Heart left ventricle (tissue), 16 donors: Measurements from ENCODE around the gene EIF4G1. TPM values are rescaled to one million over a fixed set of nuclear protein-coding genes. Genes with fewer than 3 reads are reported as not detected.
"Not testable (repeated sequence)": the region's sequence is repeated elsewhere in the genome, so short reads cannot be mapped to it uniquely, and the experiment has no call there.

Source experiments
- ATAC-seq, 4 donors: fragments of 200-7000 bp; cut with Tn5 transposase; one replicate each; pipeline ENCODE4 v1.9.1; 2020 to 2022; ENCODE audit warnings: moderate library complexity in 4 of 4, mild to moderate bottlenecking in 3 of 4, moderate number of reproducible peaks in 1 of 4
- DNase-seq, 5 donors: peaks; one replicate each; pipeline ENCODE4 v3.0.0-alpha.2; 2020
- H3K27ac ChIP-seq, 12 donors: fragments of 200-600 bp; sonication (generic) in 4 of 12; one replicate each; pipeline versions ENCODE4 v1.5.0 to v1.8.0; 2016 to 2022; ENCODE audit warnings: mild to moderate bottlenecking in 2 of 12
- H3K27me3 ChIP-seq, 9 donors: fragments of 200-600 bp; sonication (generic) in 2 of 9; one replicate each; pipeline versions ENCODE4 v1.5.1 to v1.8.0; 2016 to 2022; ENCODE audit warnings: mild to moderate bottlenecking in 3 of 9
- H3K36me3 ChIP-seq, 9 donors: fragments of 200-600 bp; sonication (generic) in 2 of 9; one replicate each; pipeline versions ENCODE4 v1.5.0 to v1.8.0; 2018 to 2022; ENCODE audit warnings: mild to moderate bottlenecking in 2 of 9
- H3K4me1 ChIP-seq, 12 donors: fragments of 200-600 bp; sonication (generic) in 4 of 12; one replicate each; pipeline versions ENCODE4 v1.5.0 to v1.8.0; 2016 to 2022; ENCODE audit warnings: mild to moderate bottlenecking in 3 of 12
- H3K4me3 ChIP-seq, 12 donors: fragments of 200-600 bp; sonication (generic) in 4 of 12; one replicate each; pipeline versions ENCODE4 v1.5.0 to v1.8.0; 2017 to 2022; ENCODE audit warnings: mild to moderate bottlenecking in 9 of 12, moderate library complexity in 4 of 12
- H3K9me3 ChIP-seq, 12 donors: fragments of 200-600 bp; sonication (generic) in 4 of 12; one replicate each; pipeline versions ENCODE4 v1.5.0 to v1.8.0; 2016 to 2022; ENCODE audit warnings: mild to moderate bottlenecking in 1 of 12
- CTCF ChIP-seq, 12 donors: fragments of 200-600 bp; sonication (generic) in 4 of 12; IDR thresholded peaks; one replicate each; pipeline versions ENCODE4 v1.5.0 to v1.8.0; 2018 to 2022; ENCODE audit warnings: antibody characterized with exemption in 12 of 12, mild to moderate bottlenecking in 5 of 12
- POLR2A ChIP-seq, 2 donors: fragments of 450-650 bp; IDR thresholded peaks; one replicate each; pipeline ENCODE4 v1.6.1; 2017; ENCODE audit warnings: antibody characterized with exemption in 2 of 2, mild to moderate bottlenecking in 2 of 2, moderate library complexity in 2 of 2
- WGBS, 4 donors: extraction: QIAGEN DNeasy Blood & Tissue Kit in 2 of 4; methylation state at CpG; one replicate each; pipeline versions ENCODE4 v1.1.5 to v1.1.7; 2013 to 2018; 5-methylcytosine and 5-hydroxymethylcytosine counted together
- intact Hi-C, 10 donors: fragments of 100-400 bp; cut with DNase I; formaldehyde crosslinking; loops; one replicate each; pipeline versions ENCODE4 v1.11.1 to v1.14.2; 2022
- long read RNA-seq, 3 donors: library from polyadenylated mRNA; unstranded; transcript quantifications; one replicate each; pipeline ENCODE4 v2.0.0, GENCODE V29; 2020 to 2021
- polyA plus RNA-seq, 2 donors: library from polyadenylated mRNA; stranded (reverse); fragments of 200-250 nt; gene quantifications; one replicate each; pipeline ENCODE4 v1.2.3, GENCODE V29; 2013
- total RNA-seq, 9 donors: library from RNA; depleted of rRNA in 2 of 9; stranded (reverse); fragments of >200 nt in 2 of 9; fragmentation: NEBNext Ultra II Directional in 3 of 9; extraction: Animal tissue kit (Norgen Biotek cat#: 25700) in 3 of 9; gene quantifications; one replicate each; pipeline versions ENCODE4 v1.1.0 to v1.2.4, GENCODE V29; 2016 to 2023
- donor health status: ischemic (EF 13 %, LVEDD 7.1; RV severe dilation, severe dysfunction).
- donor health status: healthy with polysubstance abuse.
- donor health status: DM: no; HTN: yes; CAD: no.
- donor health status: DM: no; HTN: no; CAD: no.
- donor health status: ischemic (EF 25% LVEDD 6.9; RV normal size, moderate dysfunction).
- donor health status: ischemic (EF 25% LVEDD 5.7; RV mildly dilated, moderate dysfunction).
- donor health status: healthy.
- donor health status: DM: yes; HTN: yes; CAD: no.
- donor health status: ischemic (EF 35%, LVEDD 5.7; RV mildly dilated, moderate dysfunction).
- donor health status: nonischemic (EF 11% LVEDD 7.7; RV severe dilation, severe dysfunction).
- donor health status: DM: yes; HTN: yes; CAD: no.
- donor health status: PGD.
- donor health status: ischemic (EF 29% LVEDD 5.4; RV normal size, mild dysfunction).
- donor health status: nonischemic (EF 23%, LVEDD 6.1; RV moderate dilation, normal function).

EIF4G1 gene, protein sequence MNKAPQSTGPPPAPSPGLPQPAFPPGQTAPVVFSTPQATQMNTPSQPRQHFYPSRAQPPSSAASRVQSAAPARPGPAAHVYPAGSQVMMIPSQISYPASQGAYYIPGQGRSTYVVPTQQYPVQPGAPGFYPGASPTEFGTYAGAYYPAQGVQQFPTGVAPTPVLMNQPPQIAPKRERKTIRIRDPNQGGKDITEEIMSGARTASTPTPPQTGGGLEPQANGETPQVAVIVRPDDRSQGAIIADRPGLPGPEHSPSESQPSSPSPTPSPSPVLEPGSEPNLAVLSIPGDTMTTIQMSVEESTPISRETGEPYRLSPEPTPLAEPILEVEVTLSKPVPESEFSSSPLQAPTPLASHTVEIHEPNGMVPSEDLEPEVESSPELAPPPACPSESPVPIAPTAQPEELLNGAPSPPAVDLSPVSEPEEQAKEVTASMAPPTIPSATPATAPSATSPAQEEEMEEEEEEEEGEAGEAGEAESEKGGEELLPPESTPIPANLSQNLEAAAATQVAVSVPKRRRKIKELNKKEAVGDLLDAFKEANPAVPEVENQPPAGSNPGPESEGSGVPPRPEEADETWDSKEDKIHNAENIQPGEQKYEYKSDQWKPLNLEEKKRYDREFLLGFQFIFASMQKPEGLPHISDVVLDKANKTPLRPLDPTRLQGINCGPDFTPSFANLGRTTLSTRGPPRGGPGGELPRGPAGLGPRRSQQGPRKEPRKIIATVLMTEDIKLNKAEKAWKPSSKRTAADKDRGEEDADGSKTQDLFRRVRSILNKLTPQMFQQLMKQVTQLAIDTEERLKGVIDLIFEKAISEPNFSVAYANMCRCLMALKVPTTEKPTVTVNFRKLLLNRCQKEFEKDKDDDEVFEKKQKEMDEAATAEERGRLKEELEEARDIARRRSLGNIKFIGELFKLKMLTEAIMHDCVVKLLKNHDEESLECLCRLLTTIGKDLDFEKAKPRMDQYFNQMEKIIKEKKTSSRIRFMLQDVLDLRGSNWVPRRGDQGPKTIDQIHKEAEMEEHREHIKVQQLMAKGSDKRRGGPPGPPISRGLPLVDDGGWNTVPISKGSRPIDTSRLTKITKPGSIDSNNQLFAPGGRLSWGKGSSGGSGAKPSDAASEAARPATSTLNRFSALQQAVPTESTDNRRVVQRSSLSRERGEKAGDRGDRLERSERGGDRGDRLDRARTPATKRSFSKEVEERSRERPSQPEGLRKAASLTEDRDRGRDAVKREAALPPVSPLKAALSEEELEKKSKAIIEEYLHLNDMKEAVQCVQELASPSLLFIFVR (N-terminal part only)
- total RNA-seq (100 to 1,000 TPM; 211 to 406 (median 229) TPM), polyA plus RNA-seq (100 to 1,000 TPM; 178 to 407 TPM)
- long read RNA-seq, donor 1, full-length matches to known transcripts = 9 of 234 reads
- long read RNA-seq, donor 1, partial matches to known transcripts = 199 of 234 reads
- long read RNA-seq, donor 1, other reads (novel, unspliced or antisense) = 26 of 234 reads
- long read RNA-seq, donor 2, full-length matches to known transcripts = 10 of 611 reads
- long read RNA-seq, donor 2, partial matches to known transcripts = 483 of 611 reads
- long read RNA-seq, donor 2, other reads (novel, unspliced or antisense) = 118 of 611 reads
- long read RNA-seq, donor 3, full-length matches to known transcripts = 18 of 267 reads
- long read RNA-seq, donor 3, partial matches to known transcripts = 206 of 267 reads
- long read RNA-seq, donor 3, other reads (novel, unspliced or antisense) = 43 of 267 reads

GRCh38 chr3:184314363-184314699, at the start of gene EIF4G1:
Gene EIF4G1, plus strand, starts transcription at chr3:184314606. Its CDS starts 1,191 bp downstream, at chr3:184315797.
- ATAC-seq = peak; percentile 79 to 91 (median 86)
- H3K9me3 ChIP-seq = no peaks in the 10 kb centered on the region
- H3K27me3 ChIP-seq = no peaks in the 10 kb centered on the region
- H3K27ac ChIP-seq = peak within 1 kb of the TSS; percentile 89 to 99 (median 96)
- intact Hi-C loops = loop anchor here in 6 of 10 donors (1.0 to 10.0 kb wide), 6 partner anchors 15 to 140 kb away; partner anchors contain the start of genes FAM131A (in 3 of the 6), ABCF3 (in 2 of the 6), PSMD2 (in 2 of the 6) and AP2M1 (in 1 of the 6)
- DNase-seq = peak; percentile 96 to 98 (median 96)
- peaks cover 0 to 28% (median 22%) of the 10 kb centered on the region in 9 donors for H3K36me3 ChIP-seq
- WGBS, 4 donors = 0% methylated on average over 16 to 40 of the region's 40 CpGs
- H3K4me1 ChIP-seq = peaks cover 0 to 43% (median 37%) of the 10 kb centered on the region in 12 donors
- TF ChIP-seq POLR2A (IDR thresholded peaks at IDR 0.05) (peak in 1 of 2 donors; percentile 31), CTCF (IDR thresholded peaks at IDR 0.05) (no peak)
- H3K4me3 ChIP-seq = peak within 1 kb of the TSS; percentile 46 to 92 (median 88)

- H3K4me1 ChIP-seq, H3K27ac ChIP-seq, H3K9me3 ChIP-seq, ATAC-seq, H3K4me3 ChIP-seq, DNase-seq, H3K36me3 ChIP-seq: not testable (repeated sequence)
- intact Hi-C loops = loop anchor here in 1 of 10 donors (10.0 kb wide), 1 partner anchor 222 kb away; no protein-coding TSS in a partner anchor
- 85 to 92% (median 87%) methylated on average over 1 of the region's 1 CpG for WGBS, 4 donors
- peaks cover 10 to 61% (median 31%) of the 10 kb centered on the region in 9 donors for H3K27me3 ChIP-seq
These were observed 47.2 kb upstream of the EIF4G1 start for GRCh38 chr3:184267249-184267648.

DNA sequence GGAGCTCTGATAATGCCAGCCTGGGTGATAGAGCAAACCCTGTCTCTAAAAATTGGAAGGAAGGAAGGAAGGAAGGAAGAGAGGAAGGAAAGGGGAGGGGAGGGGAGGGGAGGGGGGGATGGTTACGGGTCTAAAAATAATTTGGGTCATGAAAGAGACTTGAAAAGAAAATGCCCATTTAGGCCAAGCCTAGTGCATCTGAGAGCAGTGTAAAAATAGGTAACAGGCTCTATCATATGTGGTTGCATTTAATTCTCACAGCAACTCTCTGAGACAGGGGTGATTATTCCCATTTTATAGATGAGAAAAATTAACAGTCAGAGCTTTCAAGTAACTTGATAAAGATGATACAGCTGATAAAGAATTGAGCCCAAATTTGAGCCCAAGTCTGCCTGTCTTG, 42.1 kb upstream of the EIF4G1 start:
- intact Hi-C loops = no loop called here

More for the DNA sequence above, 42.1 kb upstream of the EIF4G1 start:
- peaks cover 0 to 9% (median 0%) of the 10 kb centered on the region in 12 donors for H3K4me1 ChIP-seq
- H3K36me3 ChIP-seq = no peaks in the 10 kb centered on the region
- no peak overlapping the region for H3K27ac ChIP-seq
- H3K27me3 ChIP-seq = peaks cover 9 to 55% (median 13%) of the 10 kb centered on the region in 9 donors
- H3K4me3 ChIP-seq = no peak overlapping the region
- no peak for ATAC-seq
- WGBS, 4 donors = 22 to 49% (median 31%) methylated on average over 1 of the region's 1 CpG
- H3K9me3 ChIP-seq = no peaks in the 10 kb centered on the region
- no peak for TF ChIP-seq POLR2A (IDR thresholded peaks at IDR 0.05)
- TF ChIP-seq CTCF (IDR thresholded peaks at IDR 0.05) = no peak
- no peak for DNase-seq
